ENCODE measurements around the gene NR5A2.

DNA sequence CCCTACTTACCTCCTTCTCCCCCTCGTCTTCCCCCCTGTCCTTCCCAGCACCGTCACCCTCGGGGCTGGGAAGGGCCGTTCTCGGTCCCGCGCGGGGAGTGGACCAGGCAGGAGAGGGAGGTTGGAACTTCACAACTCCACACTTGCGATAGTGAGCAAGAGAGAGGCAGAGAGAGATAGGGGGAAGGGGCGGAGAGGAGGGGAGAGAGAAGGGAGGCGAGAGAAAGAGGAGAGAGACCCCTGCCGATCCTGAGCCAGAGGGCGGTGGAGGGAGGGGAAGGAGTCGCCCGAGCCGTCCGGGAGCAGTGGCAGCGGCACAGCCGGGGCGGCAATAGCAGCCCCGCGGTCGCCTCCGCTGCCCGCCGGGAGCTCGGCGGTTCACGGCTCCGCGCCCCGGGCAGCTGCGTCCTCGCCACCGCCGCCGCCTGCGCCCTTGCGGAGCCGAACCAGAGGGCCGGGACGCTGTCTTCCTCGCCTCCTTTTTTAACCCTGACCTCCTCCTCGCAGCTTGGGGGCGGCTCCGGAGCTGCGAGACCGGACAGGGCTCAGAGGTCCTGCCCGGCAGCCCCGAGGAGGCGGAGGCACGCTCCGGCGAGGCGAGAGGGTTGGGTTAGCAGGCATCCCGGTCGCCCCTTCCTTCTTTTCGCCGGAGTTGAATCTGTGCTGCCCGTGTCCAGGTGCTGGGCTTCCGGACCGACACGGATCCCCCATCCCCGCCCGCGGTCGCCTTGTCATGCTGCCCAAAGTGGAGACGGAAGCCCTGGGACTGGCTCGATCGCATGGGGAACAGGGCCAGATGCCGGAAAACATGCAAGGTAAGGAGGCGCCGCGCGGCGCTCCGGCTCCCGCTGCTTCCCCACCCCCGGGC, 11.7 kb downstream of the NR5A2 start:
- TF ChIP-seq, protein P1, sequence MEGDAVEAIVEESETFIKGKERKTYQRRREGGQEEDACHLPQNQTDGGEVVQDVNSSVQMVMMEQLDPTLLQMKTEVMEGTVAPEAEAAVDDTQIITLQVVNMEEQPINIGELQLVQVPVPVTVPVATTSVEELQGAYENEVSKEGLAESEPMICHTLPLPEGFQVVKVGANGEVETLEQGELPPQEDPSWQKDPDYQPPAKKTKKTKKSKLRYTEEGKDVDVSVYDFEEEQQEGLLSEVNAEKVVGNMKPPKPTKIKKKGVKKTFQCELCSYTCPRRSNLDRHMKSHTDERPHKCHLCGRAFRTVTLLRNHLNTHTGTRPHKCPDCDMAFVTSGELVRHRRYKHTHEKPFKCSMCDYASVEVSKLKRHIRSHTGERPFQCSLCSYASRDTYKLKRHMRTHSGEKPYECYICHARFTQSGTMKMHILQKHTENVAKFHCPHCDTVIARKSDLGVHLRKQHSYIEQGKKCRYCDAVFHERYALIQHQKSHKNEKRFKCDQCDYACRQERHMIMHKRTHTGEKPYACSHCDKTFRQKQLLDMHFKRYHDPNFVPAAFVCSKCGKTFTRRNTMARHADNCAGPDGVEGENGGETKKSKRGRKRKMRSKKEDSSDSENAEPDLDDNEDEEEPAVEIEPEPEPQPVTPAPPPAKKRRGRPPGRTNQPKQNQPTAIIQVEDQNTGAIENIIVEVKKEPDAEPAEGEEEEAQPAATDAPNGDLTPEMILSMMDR (IDR thresholded peaks at IDR 0.05 in 8 of 11, conservative IDR thresholded peaks at IDR 0.05 in 3 of 11), result no peak
- TF ChIP-seq POLR2A (IDR thresholded peaks at IDR 0.05), result no peak
